GM19238 (cell line): ENCODE measurements around the gene MYT1.
A peak's percentile ranks its signal among the peaks of the same experiment; 100 is the strongest.
"Not testable (repeated sequence)": the region's sequence is repeated elsewhere in the genome, so short reads cannot be mapped to it uniquely, and the experiment has no call there.

ENCODE experiments used
- DNase-seq: peaks from one replicate; pipeline ENCODE4 v3.0.0; 2011; ENCODE audit warnings: low spot score; ENCODE audit not compliant: insufficient read length

MYT1 gene

GRCh38 chr20:64261138-64261537 is 96.9 kb downstream of the MYT1 start:
- DNase-seq = no peak

- DNase-seq = no peak
Measured at GRCh38 chr20:64264091-64264490, 99.8 kb downstream of the MYT1 start.

GRCh38 chr20:64265201-64265600 is 100.9 kb downstream of the MYT1 start:
- DNase-seq = no peak

- DNase-seq = no peak
Measured at GRCh38 chr20:64266988-64267387, 102.7 kb downstream of the MYT1 start.

GRCh38 chr20:64268174-64268573 is 103.9 kb downstream of the MYT1 start:
- no peak for DNase-seq

GRCh38 chr20:64269604-64270411 is 105.6 kb downstream of the MYT1 start:
- DNase-seq = no peak

GRCh38 chr20:64271636-64272035 is 107.4 kb downstream of the MYT1 start:
- DNase-seq = no peak

GRCh38 chr20:64273109-64273508 is 108.9 kb downstream of the MYT1 start:
- no peak for DNase-seq

- DNase-seq = no peak
Measured at GRCh38 chr20:64276817-64277216, 112.6 kb downstream of the MYT1 start.

- no peak for DNase-seq
Measured at GRCh38 chr20:64277571-64278316, 113.5 kb downstream of the MYT1 start.

GRCh38 chr20:64278317-64278681 is 114.0 kb downstream of the MYT1 start:
- no peak for DNase-seq

- DNase-seq = no peak
Measured at GRCh38 chr20:64279826-64280459, 115.7 kb downstream of the MYT1 start.

- DNase-seq = no peak
Measured at GRCh38 chr20:64280460-64280843, 116.2 kb downstream of the MYT1 start.

GRCh38 chr20:64283646-64284045 is 119.4 kb downstream of the MYT1 start:
- DNase-seq = no peak

GRCh38 chr20:64285579-64286446 is 121.6 kb downstream of the MYT1 start:
- peak; percentile 41 for DNase-seq

GRCh38 chr20:64286447-64287263 is 122.4 kb downstream of the MYT1 start:
- DNase-seq = not testable (repeated sequence)

GRCh38 chr20:64287264-64287590 is 123.0 kb downstream of the MYT1 start:
- not testable (repeated sequence) for DNase-seq
